ENCODE measurements around the gene IKZF1.

GRCh38 chr7:50273301-50273700, 31.2 kb upstream of the IKZF1 start:
- no peak for TF ChIP-seq CTCF (IDR thresholded peaks at IDR 0.05 in 2 of 3, conservative IDR thresholded peaks at IDR 0.05 in 1 of 3; ENCODE audit: borderline replicate concordance in 1 of 3, insufficient read depth in 1 of 3, low read depth in 2 of 3, low read length in 2 of 3)
- TF ChIP-seq, protein P1, sequence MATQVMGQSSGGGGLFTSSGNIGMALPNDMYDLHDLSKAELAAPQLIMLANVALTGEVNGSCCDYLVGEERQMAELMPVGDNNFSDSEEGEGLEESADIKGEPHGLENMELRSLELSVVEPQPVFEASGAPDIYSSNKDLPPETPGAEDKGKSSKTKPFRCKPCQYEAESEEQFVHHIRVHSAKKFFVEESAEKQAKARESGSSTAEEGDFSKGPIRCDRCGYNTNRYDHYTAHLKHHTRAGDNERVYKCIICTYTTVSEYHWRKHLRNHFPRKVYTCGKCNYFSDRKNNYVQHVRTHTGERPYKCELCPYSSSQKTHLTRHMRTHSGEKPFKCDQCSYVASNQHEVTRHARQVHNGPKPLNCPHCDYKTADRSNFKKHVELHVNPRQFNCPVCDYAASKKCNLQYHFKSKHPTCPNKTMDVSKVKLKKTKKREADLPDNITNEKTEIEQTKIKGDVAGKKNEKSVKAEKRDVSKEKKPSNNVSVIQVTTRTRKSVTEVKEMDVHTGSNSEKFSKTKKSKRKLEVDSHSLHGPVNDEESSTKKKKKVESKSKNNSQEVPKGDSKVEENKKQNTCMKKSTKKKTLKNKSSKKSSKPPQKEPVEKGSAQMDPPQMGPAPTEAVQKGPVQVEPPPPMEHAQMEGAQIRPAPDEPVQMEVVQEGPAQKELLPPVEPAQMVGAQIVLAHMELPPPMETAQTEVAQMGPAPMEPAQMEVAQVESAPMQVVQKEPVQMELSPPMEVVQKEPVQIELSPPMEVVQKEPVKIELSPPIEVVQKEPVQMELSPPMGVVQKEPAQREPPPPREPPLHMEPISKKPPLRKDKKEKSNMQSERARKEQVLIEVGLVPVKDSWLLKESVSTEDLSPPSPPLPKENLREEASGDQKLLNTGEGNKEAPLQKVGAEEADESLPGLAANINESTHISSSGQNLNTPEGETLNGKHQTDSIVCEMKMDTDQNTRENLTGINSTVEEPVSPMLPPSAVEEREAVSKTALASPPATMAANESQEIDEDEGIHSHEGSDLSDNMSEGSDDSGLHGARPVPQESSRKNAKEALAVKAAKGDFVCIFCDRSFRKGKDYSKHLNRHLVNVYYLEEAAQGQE (IDR thresholded peaks at IDR 0.05; ENCODE audit: low read depth): no peak
- TF ChIP-seq SP1 (IDR thresholded peaks at IDR 0.05; ENCODE audit: low read depth): no peak
- no peak for TF ChIP-seq ZNF274 (IDR thresholded peaks at IDR 0.05; ENCODE audit: low read depth, low read length)
- TF ChIP-seq CEBPB (IDR thresholded peaks at IDR 0.05; ENCODE audit: low read depth): no peak
- TF ChIP-seq FOSL1 (IDR thresholded peaks at IDR 0.05; ENCODE audit: low read depth): no peak
- no peak for TF ChIP-seq POLR2AphosphoS5 (IDR thresholded peaks at IDR 0.05; ENCODE audit: low read depth, low read length)
- no peak for TF ChIP-seq YY1 (IDR thresholded peaks at IDR 0.05; ENCODE audit: extremely low read depth, insufficient replicate concordance, low read depth, low read length)
- no peak for TF ChIP-seq CBX3 (IDR thresholded peaks at IDR 0.05; ENCODE audit: low read depth)
- no peak for TF ChIP-seq POLR2A (IDR thresholded peaks at IDR 0.05; ENCODE audit: borderline replicate concordance, extremely low read depth, insufficient read depth, insufficient read length)
- TF ChIP-seq JUND (IDR thresholded peaks at IDR 0.05): no peak
- TF ChIP-seq SIN3A (IDR thresholded peaks at IDR 0.05; ENCODE audit: low read depth): no peak
